ENCODE data around the gene LRIT1.

LRIT1 gene

GRCh38 chr10:84190621-84191020 is 50.7 kb downstream of the LRIT1 start:
- no peak for DNase-seq (ENCODE audit: low read depth)
- no peak overlapping the region for H3K4me3 ChIP-seq (ENCODE audit: low read length)
- no peak for TF ChIP-seq CTCF (conservative IDR thresholded peaks at IDR 0.05; ENCODE audit: low read depth, low read length)

- H3K4me3 ChIP-seq (ENCODE audit: low read length) = no peak overlapping the region
- TF ChIP-seq CTCF (conservative IDR thresholded peaks at IDR 0.05; ENCODE audit: low read depth, low read length) = no peak
- DNase-seq (ENCODE audit: low read depth) = no peak
Measured at GRCh38 chr10:84188815-84189214, 52.5 kb downstream of the LRIT1 start.

- no peak for TF ChIP-seq CTCF (conservative IDR thresholded peaks at IDR 0.05; ENCODE audit: low read depth, low read length)
- no peak overlapping the region for H3K4me3 ChIP-seq (ENCODE audit: low read length)
- no peak for DNase-seq (ENCODE audit: low read depth)
Measured at GRCh38 chr10:84185526-84186175, 55.7 kb downstream of the LRIT1 start.

- TF ChIP-seq CTCF (conservative IDR thresholded peaks at IDR 0.05; ENCODE audit: low read depth, low read length) = no peak
- no peak overlapping the region for H3K4me3 ChIP-seq (ENCODE audit: low read length)
- DNase-seq (ENCODE audit: low read depth) = no peak
Measured at GRCh38 chr10:84184517-84184916, 56.8 kb downstream of the LRIT1 start.

DNA sequence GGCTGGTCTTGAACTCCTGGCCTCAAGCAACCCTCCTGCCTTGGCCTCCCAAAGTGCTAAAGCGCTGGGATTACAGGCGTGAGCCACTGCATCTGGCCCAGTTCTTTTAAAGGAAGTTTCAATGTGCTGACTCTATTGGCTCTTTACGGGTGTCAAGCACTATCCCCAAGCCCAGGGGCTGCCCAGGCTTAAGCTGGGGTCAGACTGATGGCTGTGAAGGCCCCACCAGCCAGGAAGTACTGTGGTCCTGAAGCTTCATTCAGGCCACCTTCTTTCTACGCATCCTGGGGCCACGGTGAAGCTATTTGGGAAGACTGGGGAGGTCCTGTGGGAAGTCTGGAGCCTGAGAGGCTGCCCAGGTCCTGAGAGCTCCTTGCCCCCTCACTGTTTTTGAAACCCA is 59.7 kb downstream of the LRIT1 start:
- no peak overlapping the region for H3K4me3 ChIP-seq (ENCODE audit: low read length)
- TF ChIP-seq CTCF (conservative IDR thresholded peaks at IDR 0.05; ENCODE audit: low read depth, low read length) = no peak

More for the DNA sequence above, 59.7 kb downstream of the LRIT1 start:
- no peak for DNase-seq (ENCODE audit: low read depth)

Measured in retinal pigment epithelial cell (primary cell).